Neural cell (in vitro differentiated cells): ENCODE data around the gene ATP9B. TPM values are rescaled to one million over a fixed set of nuclear protein-coding genes. Genes with fewer than 3 reads are reported as not detected.

ENCODE experiments used
- H2AFZ ChIP-seq: fragments of 200-600, 300-800 bp; sonication (generic), shearing (Covaris generic); 2 replicates; pipeline ENCODE4 v1.6.0; 2014; ENCODE audit warnings: low read depth, mild to moderate bottlenecking, antibody characterized with exemption, low read length, moderate library complexity
- H3F3A ChIP-seq: fragments of 200-600 bp; shearing (Covaris generic); 2 replicates; pipeline ENCODE4 v1.6.1; 2016; ENCODE audit warnings: mild to moderate bottlenecking, moderate library complexity, mixed read lengths, antibody characterized with exemption, low read length; ENCODE audit not compliant: insufficient read depth, poor library complexity, severe bottlenecking
- H3K27ac ChIP-seq: fragments of 200-600, 300-800 bp; sonication (generic), shearing (Covaris generic); 2 replicates; pipeline ENCODE4 v1.5.1; 2014; ENCODE audit warnings: mild to moderate bottlenecking, low read length, moderate library complexity
- H3K27me3 ChIP-seq: fragments of 300-800, 200-600 bp; sonication (generic), shearing (Covaris generic); 2 replicates; pipeline ENCODE4 v1.6.0; 2014; ENCODE audit warnings: mild to moderate bottlenecking, low read depth, low read length, moderate library complexity; ENCODE audit not compliant: insufficient read depth
- H3K36me3 ChIP-seq: fragments of 300-800, 200-600 bp; sonication (generic), shearing (Covaris generic); 2 replicates; pipeline ENCODE4 v1.5.1; 2014; ENCODE audit warnings: mild to moderate bottlenecking, antibody characterized with exemption, low read length, moderate library complexity; ENCODE audit not compliant: insufficient read depth
- H3K4me2 ChIP-seq: fragments of 300-800, 200-600 bp; sonication (generic), shearing (Covaris generic); 2 replicates; pipeline ENCODE4 v1.6.0; 2014; ENCODE audit warnings: mild to moderate bottlenecking, low read length
- H3K4me3 ChIP-seq: fragments of 300-800, 200-600 bp; sonication (generic), shearing (Covaris generic); 2 replicates; pipeline ENCODE4 v1.5.1; 2014; ENCODE audit warnings: mild to moderate bottlenecking, low read length, moderate library complexity
- H3K79me2 ChIP-seq: fragments of 200-600 bp; shearing (Covaris generic); replicated peaks from 2 replicates; pipeline ENCODE4 v1.6.0; 2014; ENCODE audit warnings: mild to moderate bottlenecking, low read length, moderate library complexity; ENCODE audit not compliant: insufficient read depth
- H3K9ac ChIP-seq: fragments of 300-800, 200-600 bp; sonication (generic), shearing (Covaris generic); 2 replicates; pipeline ENCODE4 v1.6.1; 2016; ENCODE audit warnings: mild to moderate bottlenecking, low read length, mixed read lengths
- H3K9me2 ChIP-seq: fragments of 200-600 bp; shearing (Covaris generic); 2 replicates; pipeline ENCODE4 v1.6.1; 2016; ENCODE audit warnings: mild to moderate bottlenecking, low read length, mixed read lengths; ENCODE audit not compliant: insufficient read depth
- H3K9me3 ChIP-seq: fragments of 200-600, 300-800 bp; sonication (generic), shearing (Covaris generic); 2 replicates; pipeline ENCODE4 v1.6.1; 2016; ENCODE audit warnings: mild to moderate bottlenecking, mixed run types, low read length, moderate library complexity, mixed read lengths
- H4K20me1 ChIP-seq: fragments of 200-600 bp; shearing (Covaris generic); 2 replicates; pipeline ENCODE4 v1.6.1; 2016; ENCODE audit warnings: mild to moderate bottlenecking, mixed run types; ENCODE audit not compliant: insufficient read depth
- EP300 ChIP-seq: fragments of 450-650 bp; conservative IDR thresholded peaks from 2 replicates; pipeline ENCODE4 v1.6.1; 2014; ENCODE audit warnings: antibody characterized with exemption, mild to moderate bottlenecking, moderate library complexity; ENCODE audit not compliant: poor library complexity, severe bottlenecking
- EZH2 ChIP-seq: fragments of 200-600, 300-800 bp; shearing (Covaris generic), sonication (generic); IDR thresholded peaks from 2 replicates; pipeline ENCODE4 v1.6.1; 2014; ENCODE audit warnings: antibody characterized with exemption, low read length, borderline replicate concordance, mild to moderate bottlenecking; ENCODE audit not compliant: insufficient read depth, poor library complexity, severe bottlenecking
- MXI1 ChIP-seq: fragments of 450-650 bp; conservative IDR thresholded peaks from 2 replicates; pipeline ENCODE4 v1.6.1; 2014; ENCODE audit warnings: antibody characterized with exemption, mild to moderate bottlenecking; ENCODE audit not compliant: poor library complexity, severe bottlenecking
- POLR2AphosphoS5 ChIP-seq: IDR thresholded peaks from 2 replicates; pipeline ENCODE4 v1.6.1; 2012
- RAD21 ChIP-seq: fragments of 450-650 bp; conservative IDR thresholded peaks from 2 replicates; pipeline ENCODE4 v1.6.1; 2014; ENCODE audit warnings: antibody characterized with exemption, mild to moderate bottlenecking, moderate library complexity
- SMC3 ChIP-seq: fragments of 450-650 bp; conservative IDR thresholded peaks from 2 replicates; pipeline ENCODE4 v1.6.1; 2014; ENCODE audit warnings: antibody characterized with exemption, mild to moderate bottlenecking, moderate library complexity; ENCODE audit not compliant: poor library complexity
- TAF1 ChIP-seq: IDR thresholded peaks from 2 replicates; pipeline ENCODE4 v1.6.1; 2012; ENCODE audit warnings: low read depth
- polyA plus RNA-seq: library from polyadenylated mRNA; depleted of rRNA; stranded (reverse); fragments of >200 nt; gene quantifications from 2 replicates; pipeline ENCODE4 v1.2.3, GENCODE V29; 2014
- TF ChIP-seq, protein P1 (sequence below): IDR thresholded peaks from 2 replicates; pipeline ENCODE4 v1.6.1; 2012; ENCODE audit warnings: borderline replicate concordance
- TF ChIP-seq, protein P2 (sequence below): fragments of 450-650 bp; IDR thresholded peaks from 2 replicates; pipeline ENCODE4 v1.5.1; 2014; ENCODE audit warnings: antibody characterized with exemption, mild to moderate bottlenecking, moderate library complexity; ENCODE audit not compliant: poor library complexity, severe bottlenecking

Gene ATP9B
- polyA plus RNA-seq, 1 donor from 2014 or later, result 15.4 TPM

DNA sequence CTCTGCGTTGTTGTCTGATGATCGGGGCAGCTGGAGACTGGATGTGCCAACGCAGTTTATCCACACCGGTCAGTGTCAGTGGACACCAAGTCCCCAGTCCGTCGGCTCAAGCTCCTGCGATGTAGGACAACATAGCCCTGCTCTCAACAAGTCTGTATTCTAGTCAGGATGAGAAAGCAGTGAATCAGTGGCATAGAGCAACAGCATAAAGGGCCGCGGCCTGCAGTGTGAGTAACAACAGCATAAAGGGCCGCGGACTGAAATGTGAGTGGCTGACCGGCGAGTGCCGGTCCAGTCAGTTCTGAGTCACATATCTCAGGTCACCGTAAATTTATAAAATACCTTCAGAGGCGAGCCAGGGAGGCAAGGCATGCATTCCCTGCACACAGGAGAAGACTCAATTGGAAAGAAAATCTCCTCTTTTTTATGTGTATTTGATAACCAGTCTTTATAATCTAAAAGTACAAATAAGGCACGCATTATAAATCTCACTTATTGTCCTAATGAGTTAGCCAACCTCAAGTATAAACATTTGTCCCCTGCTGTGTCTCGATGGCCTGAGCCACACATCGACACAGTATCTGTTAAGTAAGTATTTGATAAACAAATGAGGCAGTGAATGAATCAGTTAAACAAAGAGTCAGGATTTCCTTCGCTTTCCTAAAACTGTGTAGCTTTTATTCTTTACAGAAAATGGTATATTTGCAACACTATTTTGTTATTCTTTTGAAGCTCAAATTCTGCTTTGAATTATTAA lies 292.8 kb downstream of the ATP9B start:
- H3K27me3 ChIP-seq, result no peaks in the 10 kb centered on the region
- no peak overlapping the region for H2AFZ ChIP-seq
- H3K9me2 ChIP-seq, result no peaks in the 10 kb centered on the region
- no peaks in the 10 kb centered on the region for H3K9me3 ChIP-seq
- H3K36me3 ChIP-seq, result peaks cover 11% of the 10 kb centered on the region
- TF ChIP-seq, protein P1, sequence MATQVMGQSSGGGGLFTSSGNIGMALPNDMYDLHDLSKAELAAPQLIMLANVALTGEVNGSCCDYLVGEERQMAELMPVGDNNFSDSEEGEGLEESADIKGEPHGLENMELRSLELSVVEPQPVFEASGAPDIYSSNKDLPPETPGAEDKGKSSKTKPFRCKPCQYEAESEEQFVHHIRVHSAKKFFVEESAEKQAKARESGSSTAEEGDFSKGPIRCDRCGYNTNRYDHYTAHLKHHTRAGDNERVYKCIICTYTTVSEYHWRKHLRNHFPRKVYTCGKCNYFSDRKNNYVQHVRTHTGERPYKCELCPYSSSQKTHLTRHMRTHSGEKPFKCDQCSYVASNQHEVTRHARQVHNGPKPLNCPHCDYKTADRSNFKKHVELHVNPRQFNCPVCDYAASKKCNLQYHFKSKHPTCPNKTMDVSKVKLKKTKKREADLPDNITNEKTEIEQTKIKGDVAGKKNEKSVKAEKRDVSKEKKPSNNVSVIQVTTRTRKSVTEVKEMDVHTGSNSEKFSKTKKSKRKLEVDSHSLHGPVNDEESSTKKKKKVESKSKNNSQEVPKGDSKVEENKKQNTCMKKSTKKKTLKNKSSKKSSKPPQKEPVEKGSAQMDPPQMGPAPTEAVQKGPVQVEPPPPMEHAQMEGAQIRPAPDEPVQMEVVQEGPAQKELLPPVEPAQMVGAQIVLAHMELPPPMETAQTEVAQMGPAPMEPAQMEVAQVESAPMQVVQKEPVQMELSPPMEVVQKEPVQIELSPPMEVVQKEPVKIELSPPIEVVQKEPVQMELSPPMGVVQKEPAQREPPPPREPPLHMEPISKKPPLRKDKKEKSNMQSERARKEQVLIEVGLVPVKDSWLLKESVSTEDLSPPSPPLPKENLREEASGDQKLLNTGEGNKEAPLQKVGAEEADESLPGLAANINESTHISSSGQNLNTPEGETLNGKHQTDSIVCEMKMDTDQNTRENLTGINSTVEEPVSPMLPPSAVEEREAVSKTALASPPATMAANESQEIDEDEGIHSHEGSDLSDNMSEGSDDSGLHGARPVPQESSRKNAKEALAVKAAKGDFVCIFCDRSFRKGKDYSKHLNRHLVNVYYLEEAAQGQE, result no peak
- TF ChIP-seq SMC3 (no peak), MXI1 (no peak), RAD21 (no peak), EP300 (no peak), EZH2 (no peak)
- TF ChIP-seq, protein P2, sequence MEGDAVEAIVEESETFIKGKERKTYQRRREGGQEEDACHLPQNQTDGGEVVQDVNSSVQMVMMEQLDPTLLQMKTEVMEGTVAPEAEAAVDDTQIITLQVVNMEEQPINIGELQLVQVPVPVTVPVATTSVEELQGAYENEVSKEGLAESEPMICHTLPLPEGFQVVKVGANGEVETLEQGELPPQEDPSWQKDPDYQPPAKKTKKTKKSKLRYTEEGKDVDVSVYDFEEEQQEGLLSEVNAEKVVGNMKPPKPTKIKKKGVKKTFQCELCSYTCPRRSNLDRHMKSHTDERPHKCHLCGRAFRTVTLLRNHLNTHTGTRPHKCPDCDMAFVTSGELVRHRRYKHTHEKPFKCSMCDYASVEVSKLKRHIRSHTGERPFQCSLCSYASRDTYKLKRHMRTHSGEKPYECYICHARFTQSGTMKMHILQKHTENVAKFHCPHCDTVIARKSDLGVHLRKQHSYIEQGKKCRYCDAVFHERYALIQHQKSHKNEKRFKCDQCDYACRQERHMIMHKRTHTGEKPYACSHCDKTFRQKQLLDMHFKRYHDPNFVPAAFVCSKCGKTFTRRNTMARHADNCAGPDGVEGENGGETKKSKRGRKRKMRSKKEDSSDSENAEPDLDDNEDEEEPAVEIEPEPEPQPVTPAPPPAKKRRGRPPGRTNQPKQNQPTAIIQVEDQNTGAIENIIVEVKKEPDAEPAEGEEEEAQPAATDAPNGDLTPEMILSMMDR, result no peak
- no peaks in the 10 kb centered on the region for H3F3A ChIP-seq
- no peaks in the 10 kb centered on the region for H3K79me2 ChIP-seq
- no peak overlapping the region for H3K27ac ChIP-seq
- no peak overlapping the region for H3K4me3 ChIP-seq
- no peak overlapping the region for H3K9ac ChIP-seq
- H4K20me1 ChIP-seq, result no peaks in the 10 kb centered on the region
- H3K4me2 ChIP-seq, result no peak overlapping the region

DNA sequence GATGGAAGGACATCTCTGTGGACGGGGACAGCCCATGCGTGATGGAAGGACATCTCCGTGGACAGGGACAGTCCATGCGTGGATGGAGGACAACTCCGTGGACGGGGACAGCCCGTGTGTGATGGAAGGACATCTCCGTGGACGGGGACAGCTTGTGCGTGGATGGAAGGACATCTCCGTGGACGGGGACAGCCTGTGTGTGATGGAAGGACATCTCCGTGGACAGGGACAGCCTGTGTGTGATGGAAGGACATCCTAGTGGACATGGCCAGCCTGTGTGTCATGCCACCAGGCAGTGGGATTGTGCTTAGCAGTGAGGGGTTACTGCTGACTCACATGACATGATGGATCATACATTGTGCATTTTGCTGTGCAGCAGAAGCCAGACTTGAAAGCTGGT lies 296.5 kb downstream of the ATP9B start:
- H3F3A ChIP-seq, result no peaks in the 10 kb centered on the region
- no peak for TF ChIP-seq EP300
- TF ChIP-seq MXI1, result no peak
- no peak for TF ChIP-seq EZH2
- TF ChIP-seq RAD21, result no peak
- TF ChIP-seq, protein P1, result no peak
- no peak for TF ChIP-seq TAF1
- TF ChIP-seq, protein P2, result no peak
- TF ChIP-seq POLR2AphosphoS5, result no peak
- no peak for TF ChIP-seq SMC3
- no peaks in the 10 kb centered on the region for H3K27me3 ChIP-seq
- H4K20me1 ChIP-seq, result no peaks in the 10 kb centered on the region
- no peak overlapping the region for H3K27ac ChIP-seq
- H3K4me2 ChIP-seq, result no peak overlapping the region
- peaks cover 11% of the 10 kb centered on the region for H3K36me3 ChIP-seq
- no peaks in the 10 kb centered on the region for H3K79me2 ChIP-seq
- no peak overlapping the region for H3K4me3 ChIP-seq
- H3K9ac ChIP-seq, result no peak overlapping the region
- H2AFZ ChIP-seq, result no peak overlapping the region
- H3K9me3 ChIP-seq, result no peaks in the 10 kb centered on the region
- no peaks in the 10 kb centered on the region for H3K9me2 ChIP-seq
